B cell (primary cell): ENCODE data around the gene TRIM47.

Experiments used
- CTCF ChIP-seq: fragments of 200-600 bp; IDR thresholded peaks from one replicate; pipeline ENCODE4 v1.8.0; 2022; ENCODE audit warnings: antibody characterized with exemption, mild to moderate bottlenecking
- EZH2 ChIP-seq: IDR thresholded peaks from 2 replicates; pipeline ENCODE4 v1.6.1; 2012; ENCODE audit warnings: borderline replicate concordance, low read depth, mild to moderate bottlenecking, moderate library complexity, low read length; ENCODE audit not compliant: insufficient read depth, poor library complexity, severe bottlenecking

GRCh38 chr17:75845058-75845711 lies 33.2 kb downstream of the TRIM47 start:
- TF ChIP-seq CTCF, result peak; percentile 83
- no peak for TF ChIP-seq EZH2
